Stimulated activated CD8-positive, alpha-beta memory T cell treated with anti-CD3 and anti-CD28 coated beads, Interleukin-7, amount 100 ng/mL, for 24 hours (primary cell): ENCODE results near the gene SLC12A5.
A peak's percentile ranks its signal among the peaks of the same experiment; 100 is the strongest.

Source experiments
- DNase-seq: peaks from one replicate; pipeline ENCODE4 v3.0.0-alpha.2; 2020; ENCODE audit warnings: low read depth

Gene SLC12A5

DNA sequence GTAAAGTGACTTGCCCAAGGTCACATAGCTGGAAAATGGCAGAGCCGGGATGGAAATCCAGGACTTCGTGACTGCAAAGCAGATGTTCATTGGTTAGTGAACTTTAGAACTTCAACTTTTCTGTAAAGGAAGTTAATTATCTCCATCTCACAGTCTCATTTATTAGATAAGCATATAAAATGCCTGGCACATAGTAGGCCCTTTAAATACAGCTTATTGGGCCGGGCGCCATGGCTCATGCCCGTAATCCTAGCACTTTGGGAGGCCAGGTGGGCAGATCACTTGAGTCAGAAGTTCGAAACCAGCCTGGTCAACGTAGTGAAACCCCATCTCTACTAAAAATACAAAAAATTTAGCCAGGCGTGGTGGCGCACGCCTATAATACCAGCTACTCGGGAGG is 22.1 kb upstream of the SLC12A5 start:
- DNase-seq, result no peak

DNA sequence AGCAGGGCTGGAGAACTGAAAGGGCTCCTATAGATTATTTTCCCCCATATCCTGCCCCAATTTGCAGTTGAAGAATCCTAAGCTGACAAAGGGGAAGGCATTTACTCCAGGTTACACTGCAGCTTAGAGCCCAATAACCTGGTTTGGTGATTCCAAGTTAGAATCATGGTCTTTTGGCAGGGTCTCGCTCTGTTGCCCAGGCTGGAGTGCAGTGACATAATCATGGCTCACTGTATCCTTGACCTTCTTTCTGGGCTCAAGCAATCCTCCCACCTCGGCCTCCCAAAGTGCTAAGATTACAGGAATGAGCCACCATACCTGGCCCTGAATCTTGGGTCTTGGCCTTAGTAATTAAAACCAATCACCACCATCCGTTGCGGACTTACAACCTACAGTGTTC is 21.3 kb upstream of the SLC12A5 start:
- DNase-seq, result no peak

- no peak for DNase-seq
Observed at GRCh38 chr20:46009816-46010215, 19.2 kb upstream of the SLC12A5 start.

DNA sequence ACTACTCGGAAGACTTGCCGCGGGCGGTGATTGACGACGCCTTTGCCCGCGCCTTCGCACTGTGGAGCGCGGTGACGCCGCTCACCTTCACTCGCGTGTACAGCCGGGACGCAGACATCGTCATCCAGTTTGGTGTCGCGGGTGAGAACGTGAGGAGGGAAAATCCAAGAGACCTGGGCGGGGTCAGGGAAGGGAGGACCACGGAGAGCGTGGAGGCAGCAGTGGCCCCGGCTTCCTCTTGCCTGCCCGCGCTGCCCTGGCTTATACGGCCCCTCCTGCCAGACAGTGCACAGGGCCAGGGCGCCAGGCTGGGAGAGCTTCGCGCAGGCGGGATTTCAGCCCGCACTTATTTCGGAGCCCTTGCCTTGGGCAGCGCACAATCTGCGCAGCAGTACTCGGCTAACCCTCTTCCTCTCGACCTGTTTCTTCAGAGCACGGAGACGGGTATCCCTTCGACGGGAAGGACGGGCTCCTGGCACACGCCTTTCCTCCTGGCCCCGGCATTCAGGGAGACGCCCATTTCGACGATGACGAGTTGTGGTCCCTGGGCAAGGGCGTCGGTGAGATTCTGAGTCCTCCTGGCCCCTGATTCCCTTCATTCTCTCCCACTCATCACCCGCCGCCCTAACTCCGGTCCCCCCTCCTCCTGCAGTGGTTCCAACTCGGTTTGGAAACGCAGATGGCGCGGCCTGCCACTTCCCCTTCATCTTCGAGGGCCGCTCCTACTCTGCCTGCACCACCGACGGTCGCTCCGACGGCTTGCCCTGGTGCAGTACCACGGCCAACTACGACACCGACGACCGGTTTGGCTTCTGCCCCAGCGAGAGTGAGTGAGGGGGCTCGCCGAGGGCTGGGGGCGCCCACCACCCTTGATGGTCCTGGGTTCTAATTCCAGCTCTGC is 18.3 kb upstream of the SLC12A5 start:
- no peak for DNase-seq

DNA sequence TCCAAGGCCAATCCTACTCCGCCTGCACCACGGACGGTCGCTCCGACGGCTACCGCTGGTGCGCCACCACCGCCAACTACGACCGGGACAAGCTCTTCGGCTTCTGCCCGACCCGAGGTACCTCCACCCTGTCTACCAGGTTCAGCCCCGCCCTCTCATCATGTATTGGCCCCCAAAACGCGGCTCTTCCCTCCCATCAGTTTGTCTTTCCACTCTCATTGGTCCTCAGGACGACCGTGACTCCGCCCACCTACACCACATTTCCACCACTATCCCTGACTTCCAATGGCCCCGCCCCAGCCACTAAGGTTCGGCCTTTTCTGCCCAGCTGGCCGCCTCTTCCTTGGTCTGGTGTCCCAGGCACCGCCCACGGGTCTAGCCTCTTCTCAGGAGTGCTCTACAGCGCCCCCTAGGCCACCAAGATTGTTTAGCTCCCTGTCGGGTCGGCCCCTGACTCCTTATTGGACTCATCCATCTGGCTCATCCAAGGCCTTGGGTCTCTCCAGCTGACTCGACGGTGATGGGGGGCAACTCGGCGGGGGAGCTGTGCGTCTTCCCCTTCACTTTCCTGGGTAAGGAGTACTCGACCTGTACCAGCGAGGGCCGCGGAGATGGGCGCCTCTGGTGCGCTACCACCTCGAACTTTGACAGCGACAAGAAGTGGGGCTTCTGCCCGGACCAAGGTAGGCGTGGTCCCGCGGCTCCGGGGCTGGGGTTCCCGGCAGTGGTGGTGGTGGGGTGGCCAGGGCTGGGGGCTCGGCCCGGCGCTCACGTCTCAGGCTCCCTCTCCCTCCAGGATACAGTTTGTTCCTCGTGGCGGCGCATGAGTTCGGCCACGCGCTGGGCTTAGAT is 17.2 kb upstream of the SLC12A5 start:
- no peak for DNase-seq

DNA sequence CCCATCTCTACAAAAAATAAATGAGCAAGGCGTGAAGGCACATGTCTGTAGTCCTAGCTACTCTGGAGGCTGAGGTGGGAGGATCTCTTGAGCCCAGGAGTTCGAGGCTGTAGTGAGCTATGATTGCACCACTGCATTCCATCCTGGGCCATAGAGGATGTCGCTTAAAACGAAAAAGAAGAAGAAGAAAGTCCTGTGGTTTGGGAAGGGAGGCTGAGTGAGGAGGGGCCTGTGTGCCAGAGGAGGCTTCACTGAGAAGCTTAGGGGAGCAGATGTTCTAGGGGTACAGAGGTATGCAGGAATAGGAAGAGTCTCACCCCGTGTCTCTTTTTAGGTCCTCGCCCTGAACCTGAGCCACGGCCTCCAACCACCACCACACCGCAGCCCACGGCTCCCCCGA is 16.1 kb upstream of the SLC12A5 start:
- no peak for DNase-seq

DNA sequence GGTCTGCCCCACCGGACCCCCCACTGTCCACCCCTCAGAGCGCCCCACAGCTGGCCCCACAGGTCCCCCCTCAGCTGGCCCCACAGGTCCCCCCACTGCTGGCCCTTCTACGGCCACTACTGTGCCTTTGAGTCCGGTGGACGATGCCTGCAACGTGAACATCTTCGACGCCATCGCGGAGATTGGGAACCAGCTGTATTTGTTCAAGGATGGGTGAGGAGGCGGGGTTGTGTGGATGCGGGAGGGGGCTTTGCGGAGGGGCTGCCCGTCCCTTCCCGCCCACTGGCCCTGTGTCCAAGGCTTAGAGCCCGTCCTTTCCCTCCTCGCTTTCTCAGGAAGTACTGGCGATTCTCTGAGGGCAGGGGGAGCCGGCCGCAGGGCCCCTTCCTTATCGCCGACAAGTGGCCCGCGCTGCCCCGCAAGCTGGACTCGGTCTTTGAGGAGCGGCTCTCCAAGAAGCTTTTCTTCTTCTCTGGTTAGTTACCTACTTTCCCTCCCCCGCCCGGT is 15.6 kb upstream of the SLC12A5 start:
- DNase-seq, result no peak

DNA sequence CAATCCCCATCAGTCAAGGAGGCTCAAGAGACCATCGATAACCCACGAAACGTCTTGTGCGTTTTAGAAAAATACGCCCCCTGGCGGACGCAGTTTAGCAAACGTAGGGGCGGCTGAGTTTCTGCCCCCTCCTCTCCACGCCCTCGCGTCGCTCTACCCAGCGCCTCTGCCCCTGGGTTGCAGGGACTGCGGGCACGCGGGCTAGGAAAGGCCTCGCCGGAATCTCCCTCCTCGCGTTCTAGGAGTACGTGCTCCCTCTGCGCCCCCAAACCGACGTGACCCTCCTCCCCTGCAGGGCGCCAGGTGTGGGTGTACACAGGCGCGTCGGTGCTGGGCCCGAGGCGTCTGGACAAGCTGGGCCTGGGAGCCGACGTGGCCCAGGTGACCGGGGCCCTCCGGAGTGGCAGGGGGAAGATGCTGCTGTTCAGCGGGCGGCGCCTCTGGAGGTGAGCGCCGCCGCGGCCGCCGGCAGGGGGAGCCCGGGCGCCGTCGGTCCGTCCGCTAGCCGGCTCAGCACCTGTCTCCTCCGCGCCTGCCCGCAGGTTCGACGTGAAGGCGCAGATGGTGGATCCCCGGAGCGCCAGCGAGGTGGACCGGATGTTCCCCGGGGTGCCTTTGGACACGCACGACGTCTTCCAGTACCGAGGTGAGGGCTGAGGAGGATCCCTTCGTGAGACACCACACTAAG is 15.0 kb upstream of the SLC12A5 start:
- DNase-seq, result peak; percentile 46

DNA sequence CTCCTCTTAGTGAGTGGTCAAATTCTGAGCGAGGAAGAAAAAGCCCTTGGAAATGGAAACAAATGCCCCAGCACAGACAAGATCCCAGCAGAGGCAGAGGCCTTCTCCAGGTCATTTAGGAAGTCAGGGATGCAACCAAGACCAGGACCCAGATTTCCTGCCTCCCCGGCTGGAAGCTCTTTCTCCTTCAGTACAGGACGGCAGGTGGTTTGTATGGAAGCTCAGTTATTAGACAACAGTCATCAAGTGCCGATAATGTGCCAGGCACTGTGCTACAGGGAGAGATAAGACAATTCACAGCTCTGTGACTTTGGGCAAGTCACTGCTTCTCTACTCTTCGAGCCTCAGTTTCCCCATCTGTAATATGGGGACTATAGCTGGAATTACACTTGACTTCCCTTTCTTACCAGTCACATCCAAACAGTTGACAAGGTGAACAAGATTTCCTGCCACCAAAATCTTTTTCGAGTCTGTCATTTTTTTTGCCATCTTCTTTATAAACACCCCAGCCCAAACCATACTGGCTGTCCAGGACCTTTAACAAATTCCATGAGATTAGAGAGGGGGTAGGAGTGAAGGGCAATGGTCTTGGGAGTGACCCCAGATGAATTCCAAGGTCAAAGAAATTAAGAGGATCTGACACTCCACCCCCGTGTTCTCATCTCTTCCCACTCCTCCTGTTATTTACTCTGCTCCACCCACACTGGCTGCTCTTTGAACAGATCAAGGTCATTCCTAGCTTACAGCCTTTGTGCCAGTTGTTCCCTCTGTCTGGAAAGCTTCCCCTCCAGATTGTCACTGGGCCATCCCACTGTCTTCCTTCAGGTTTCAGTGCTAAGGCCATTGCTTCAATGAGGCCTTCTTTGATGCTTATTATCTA is 14.3 kb upstream of the SLC12A5 start:
- DNase-seq, result no peak

DNA sequence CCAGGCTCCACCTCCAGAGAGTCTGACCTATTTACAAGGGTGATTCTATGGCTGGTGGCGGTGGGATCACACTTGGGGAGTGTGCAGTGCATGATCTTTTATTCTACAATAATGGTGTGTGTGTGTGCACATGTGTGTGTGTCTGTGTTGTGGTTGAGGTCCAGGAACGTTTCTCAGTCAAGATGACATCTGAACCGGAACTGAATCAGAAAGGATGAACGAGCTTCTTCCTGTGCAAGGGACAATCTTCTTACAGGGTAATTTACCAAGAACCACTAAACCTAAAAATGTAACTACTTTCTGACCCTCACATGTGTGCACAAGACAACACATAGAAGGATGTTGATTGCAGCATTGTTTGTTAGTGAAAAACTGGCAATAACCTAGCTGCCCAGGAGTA is 11.7 kb upstream of the SLC12A5 start:
- no peak for DNase-seq

DNA sequence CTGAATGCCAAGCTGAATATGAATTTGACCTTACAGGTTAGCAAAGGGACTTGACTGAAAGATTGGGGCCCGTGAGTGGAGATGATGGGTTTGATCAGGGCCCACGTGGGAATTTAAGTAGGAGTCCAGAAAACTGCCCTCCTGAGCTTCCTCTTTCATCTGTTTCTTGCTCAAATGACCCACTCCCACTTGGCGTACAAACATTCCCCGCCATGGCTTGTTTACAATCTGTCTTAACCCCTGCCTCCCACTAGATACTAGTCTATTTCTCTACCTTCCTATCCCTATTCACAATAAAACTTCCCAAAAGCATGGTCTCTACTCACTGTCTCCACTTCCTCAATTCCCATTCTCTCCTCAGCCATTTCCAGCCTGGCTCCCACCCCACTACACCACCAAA is 10.9 kb upstream of the SLC12A5 start:
- DNase-seq, result no peak

GRCh38 chr20:46018611-46019010 is 10.4 kb upstream of the SLC12A5 start:
- no peak for DNase-seq

- DNase-seq, result no peak
Observed at GRCh38 chr20:46020555-46020954, 8.5 kb upstream of the SLC12A5 start.

DNA sequence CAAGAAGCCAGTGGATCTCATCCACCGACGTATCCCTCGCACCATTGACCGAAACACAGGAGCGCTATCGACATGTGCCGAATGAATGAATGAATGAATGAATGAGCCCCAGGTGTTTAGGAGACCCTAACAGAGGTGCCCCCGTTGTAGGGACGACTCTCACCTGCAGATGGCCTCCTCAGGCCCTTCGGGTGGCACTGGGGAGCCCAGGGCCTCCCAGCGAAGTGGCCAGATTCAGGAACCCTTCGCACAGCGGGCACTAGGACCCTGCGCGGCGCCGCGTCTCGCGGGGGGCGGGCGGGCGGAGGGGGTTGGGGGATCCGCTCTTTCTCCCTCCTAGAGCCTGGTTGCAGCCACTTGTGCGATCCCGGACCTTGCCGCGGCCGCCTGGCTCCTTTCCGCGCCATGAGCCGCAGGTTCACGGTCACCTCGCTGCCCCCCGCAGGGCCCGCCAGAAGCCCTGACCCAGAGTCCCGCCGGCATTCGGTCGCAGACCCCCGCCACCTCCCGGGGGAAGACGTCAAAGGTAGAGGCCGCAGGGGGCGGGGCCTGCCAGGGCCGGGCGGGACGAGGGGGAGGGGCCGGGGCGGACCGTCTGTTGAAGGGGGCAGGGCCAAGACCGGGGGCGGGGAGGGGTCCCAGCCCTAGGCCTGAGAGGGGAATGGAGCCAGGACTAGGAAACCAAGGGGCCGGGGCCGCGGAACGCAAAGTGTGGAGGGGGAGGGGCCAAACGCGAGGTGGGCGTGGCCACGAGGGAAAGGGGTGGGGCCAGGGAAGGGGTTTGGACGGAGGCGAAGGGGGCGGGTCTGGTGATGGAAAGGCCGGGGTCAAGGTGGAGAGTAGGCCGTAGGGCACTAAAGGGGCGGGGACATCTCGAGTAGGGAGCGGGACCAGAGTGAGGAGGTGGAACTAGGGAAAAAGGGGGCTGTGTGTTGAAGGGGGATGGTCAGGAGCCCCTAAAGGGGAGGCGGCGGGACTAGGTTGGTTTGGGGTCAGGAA is 7.4 kb upstream of the SLC12A5 start:
- no peak for DNase-seq

GRCh38 chr20:46022411-46023147 is 6.4 kb upstream of the SLC12A5 start:
- peak; percentile 56 for DNase-seq

- DNase-seq, result no peak
Observed at GRCh38 chr20:46023148-46023484, 5.9 kb upstream of the SLC12A5 start.

GRCh38 chr20:46023999-46024398 is 5.0 kb upstream of the SLC12A5 start:
- no peak for DNase-seq

DNA sequence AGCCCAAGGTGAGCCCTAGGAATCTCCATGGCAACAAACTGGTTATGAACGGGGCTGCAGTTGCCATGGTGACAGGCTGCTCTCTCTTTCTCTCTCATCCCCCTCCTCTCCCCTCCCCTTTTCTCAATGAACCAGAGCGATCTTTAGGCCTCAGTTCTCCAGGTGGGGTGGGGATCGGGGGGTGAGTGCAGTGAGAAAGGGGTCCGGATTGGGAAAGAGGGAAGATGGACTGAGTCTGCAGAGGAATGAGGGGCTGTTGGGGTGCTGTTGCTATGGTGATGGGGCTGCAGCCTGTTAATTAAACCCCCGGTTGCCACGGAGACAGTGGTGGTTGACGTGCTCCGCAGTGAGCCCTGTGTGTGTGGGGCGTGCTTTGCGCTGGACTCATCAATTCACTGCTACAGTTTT is 3.6 kb upstream of the SLC12A5 start:
- no peak for DNase-seq

DNA sequence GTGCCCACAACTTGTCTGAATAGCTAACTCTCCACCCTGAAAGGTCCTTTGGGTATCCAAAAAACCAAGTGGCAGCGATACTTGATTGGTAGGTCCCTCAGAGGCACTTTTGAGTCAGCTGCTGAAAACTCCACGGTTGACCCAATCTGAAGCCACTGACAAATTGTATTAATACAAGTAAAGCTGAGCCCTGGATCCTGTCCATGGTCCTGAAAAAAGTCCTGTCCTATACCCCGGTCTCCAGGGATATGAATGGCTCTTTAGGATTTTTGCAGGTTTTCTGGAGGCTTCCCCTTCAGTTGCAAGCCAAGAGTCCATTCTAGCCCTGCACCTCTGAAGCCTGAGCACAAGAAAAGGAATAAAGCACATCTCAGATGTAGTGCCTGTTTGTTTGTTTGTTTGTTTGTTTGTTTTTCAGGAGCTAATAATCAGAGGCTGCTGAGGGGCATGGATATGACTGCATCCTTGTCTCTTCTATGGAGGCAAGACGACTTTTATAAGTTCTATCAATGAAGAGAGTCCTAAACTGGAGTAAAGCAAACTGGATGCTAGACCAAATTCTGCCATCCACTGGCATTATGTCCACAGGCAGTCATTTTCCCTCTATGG is 1.7 kb upstream of the SLC12A5 start:
- no peak for DNase-seq
